ENCODE measurements around the gene TNFRSF18.
"Not testable (repeated sequence)": the region's sequence is repeated elsewhere in the genome, so short reads cannot be mapped to it uniquely, and the experiment has no call there.

The TNFRSF18 gene

DNA sequence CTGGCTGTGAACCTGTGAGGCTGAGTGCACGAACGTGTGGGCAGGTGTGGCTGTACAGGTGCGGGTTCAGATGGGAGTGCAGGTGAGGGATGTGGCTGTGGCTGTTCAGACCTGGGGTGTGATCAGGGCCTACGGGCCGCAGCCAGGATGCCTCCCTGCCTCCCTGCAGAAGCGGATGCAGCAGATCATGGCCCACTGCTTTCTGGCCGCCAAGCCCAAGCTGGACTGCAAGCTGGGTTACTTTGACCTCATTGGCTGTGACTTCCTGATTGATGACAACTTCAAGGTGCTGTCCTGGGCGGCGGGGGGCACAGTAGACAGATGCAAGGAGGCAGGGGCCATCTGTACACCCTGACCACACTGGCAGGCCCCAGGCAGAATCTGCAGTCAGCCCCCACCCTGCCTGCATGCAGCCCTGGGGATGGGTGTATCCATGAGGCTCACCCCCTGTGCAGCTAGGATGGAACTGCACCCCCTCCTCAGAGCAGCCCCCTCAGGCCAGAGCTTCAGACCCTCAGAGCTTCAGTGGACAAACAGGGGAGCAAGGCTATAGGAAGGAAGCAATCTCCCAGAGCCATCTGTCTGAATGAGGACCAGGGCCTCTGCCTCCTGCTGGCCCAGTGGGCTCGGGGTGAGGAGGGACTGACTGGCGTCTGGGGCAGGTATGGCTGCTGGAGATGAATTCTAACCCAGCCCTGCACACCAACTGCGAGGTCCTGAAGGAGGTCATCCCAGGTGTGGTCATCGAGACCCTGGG, 9.8 kb downstream of the TNFRSF18 start:
- Histone ChIP-seq H3K9ac (ENCODE audit: insufficient read length, low read depth) (no peak overlapping the region), H3K27me3 (ENCODE audit: insufficient read depth, insufficient read length) (no peaks in the 10 kb centered on the region), H3K4me1 (ENCODE audit: insufficient read depth, insufficient read length) (no peaks in the 10 kb centered on the region), H3K4me3 (ENCODE audit: insufficient read length, low read depth) (no peak overlapping the region), H3K36me3 (ENCODE audit: insufficient read depth, insufficient read length, low read length) (no peaks in the 10 kb centered on the region), H3K9me3 (ENCODE audit: insufficient read depth, low read length) (peaks cover 11% of the 10 kb centered on the region; the same call in 1 of the 2 replicates)
- no peak for DNase-seq (ENCODE audit: low read depth, low spot score)
- no peak for TF ChIP-seq ZNF274 (IDR thresholded peaks at IDR 0.05; ENCODE audit: low read depth, low read length)
- no peak for TF ChIP-seq YY1 (IDR thresholded peaks at IDR 0.05; ENCODE audit: insufficient read depth, insufficient read length)
- TF ChIP-seq SUZ12 (IDR thresholded peaks at IDR 0.05; ENCODE audit: extremely low read depth, insufficient read depth, insufficient read length) = no peak

DNA sequence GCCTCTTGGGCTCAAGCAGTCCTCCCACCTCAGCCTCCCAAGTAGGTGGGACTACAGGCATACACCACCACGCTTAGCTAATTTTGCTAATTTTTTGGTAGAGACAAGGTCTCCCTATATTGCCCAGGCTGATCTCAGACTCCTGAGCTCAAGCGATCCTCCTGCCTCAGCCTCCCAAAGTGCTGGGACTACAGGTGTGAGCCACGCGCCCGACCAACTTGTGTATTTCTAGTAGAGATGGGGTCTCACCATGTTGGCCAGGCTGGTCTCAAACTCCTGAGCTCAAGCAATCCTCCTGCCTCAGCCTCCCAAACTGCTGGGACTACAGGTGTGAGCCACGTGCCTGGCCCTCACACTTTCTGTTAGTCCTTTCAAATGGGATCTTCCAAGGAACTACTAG, 10.7 kb downstream of the TNFRSF18 start:
- not testable (repeated sequence) for H3K36me3 ChIP-seq (ENCODE audit: insufficient read depth, insufficient read length, low read length); DNase-seq (ENCODE audit: low read depth, low spot score); H3K27me3 ChIP-seq (ENCODE audit: insufficient read depth, insufficient read length); H3K9ac ChIP-seq (ENCODE audit: insufficient read length, low read depth); H3K4me1 ChIP-seq (ENCODE audit: insufficient read depth, insufficient read length); H3K4me3 ChIP-seq (ENCODE audit: insufficient read length, low read depth)
- H3K9me3 ChIP-seq (ENCODE audit: insufficient read depth, low read length) = peaks cover 15% of the 10 kb centered on the region; the same call in 1 of the 2 replicates

DNA sequence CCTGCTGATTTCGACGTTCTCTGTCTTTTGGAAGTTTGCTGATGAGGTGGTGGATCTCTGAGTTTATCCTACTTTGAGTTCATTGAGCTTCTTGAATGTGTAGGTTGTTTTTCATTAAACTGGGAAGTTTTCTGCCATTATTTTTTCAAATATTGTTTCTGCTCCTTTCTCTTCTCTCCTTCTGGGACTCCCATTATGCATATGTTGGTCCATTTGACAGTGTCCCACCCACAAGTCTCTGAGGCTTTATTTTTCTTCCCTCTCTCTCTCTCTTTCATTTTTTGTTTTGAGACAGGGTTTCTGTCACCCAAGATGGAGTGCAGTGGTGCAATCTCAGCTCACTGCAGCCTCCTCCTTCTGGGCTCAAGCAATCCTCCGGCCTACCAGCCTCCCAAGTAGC, 11.7 kb downstream of the TNFRSF18 start:
- Histone ChIP-seq H3K9ac (ENCODE audit: insufficient read length, low read depth) (no peak overlapping the region), H3K4me1 (ENCODE audit: insufficient read depth, insufficient read length) (no peaks in the 10 kb centered on the region), H3K36me3 (ENCODE audit: insufficient read depth, insufficient read length, low read length) (no peaks in the 10 kb centered on the region), H3K4me3 (ENCODE audit: insufficient read length, low read depth) (no peak overlapping the region), H3K27me3 (ENCODE audit: insufficient read depth, insufficient read length) (no peaks in the 10 kb centered on the region), H3K9me3 (ENCODE audit: insufficient read depth, low read length) (peaks cover 15% of the 10 kb centered on the region; the same call in 1 of the 2 replicates)
- no peak for DNase-seq (ENCODE audit: low read depth, low spot score)
- TF ChIP-seq ZNF274 (IDR thresholded peaks at IDR 0.05; ENCODE audit: low read depth, low read length) (no peak), YY1 (IDR thresholded peaks at IDR 0.05; ENCODE audit: insufficient read depth, insufficient read length) (no peak), SUZ12 (IDR thresholded peaks at IDR 0.05; ENCODE audit: extremely low read depth, insufficient read depth, insufficient read length) (no peak)

DNA sequence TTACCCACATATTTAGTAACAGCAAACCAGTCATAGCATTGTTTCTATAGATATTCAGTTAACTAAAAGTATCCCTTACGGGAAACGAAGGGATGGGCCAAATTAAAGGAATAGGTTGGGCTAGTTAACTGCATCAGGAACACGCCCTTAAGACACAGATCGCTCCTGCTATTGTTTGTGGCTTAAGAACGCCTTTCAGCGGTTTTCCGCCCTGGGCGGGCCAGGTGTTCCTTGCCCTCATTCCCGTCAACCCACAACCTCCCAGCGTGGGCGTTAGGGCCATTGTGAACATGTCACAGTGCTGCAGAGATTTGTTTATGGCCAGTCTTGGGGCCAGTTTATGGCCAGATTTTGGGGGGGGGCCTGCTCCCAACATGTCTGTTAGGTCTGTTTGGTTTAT, 14.7 kb downstream of the TNFRSF18 start:
- TF ChIP-seq ZNF274 (IDR thresholded peaks at IDR 0.05; ENCODE audit: low read depth, low read length) = no peak
- TF ChIP-seq SUZ12 (IDR thresholded peaks at IDR 0.05; ENCODE audit: extremely low read depth, insufficient read depth, insufficient read length) = no peak
- TF ChIP-seq YY1 (IDR thresholded peaks at IDR 0.05; ENCODE audit: insufficient read depth, insufficient read length) = no peak
- Histone ChIP-seq H3K27me3 (ENCODE audit: insufficient read depth, insufficient read length) (no peaks in the 10 kb centered on the region), H3K9ac (ENCODE audit: insufficient read length, low read depth) (no peak overlapping the region), H3K36me3 (ENCODE audit: insufficient read depth, insufficient read length, low read length) (no peaks in the 10 kb centered on the region), H3K4me3 (ENCODE audit: insufficient read length, low read depth) (no peak overlapping the region), H3K4me1 (ENCODE audit: insufficient read depth, insufficient read length) (no peaks in the 10 kb centered on the region), H3K9me3 (ENCODE audit: insufficient read depth, low read length) (peaks cover 15% of the 10 kb centered on the region; the same call in 1 of the 2 replicates)
- DNase-seq (ENCODE audit: low read depth, low spot score) = no peak

DNA sequence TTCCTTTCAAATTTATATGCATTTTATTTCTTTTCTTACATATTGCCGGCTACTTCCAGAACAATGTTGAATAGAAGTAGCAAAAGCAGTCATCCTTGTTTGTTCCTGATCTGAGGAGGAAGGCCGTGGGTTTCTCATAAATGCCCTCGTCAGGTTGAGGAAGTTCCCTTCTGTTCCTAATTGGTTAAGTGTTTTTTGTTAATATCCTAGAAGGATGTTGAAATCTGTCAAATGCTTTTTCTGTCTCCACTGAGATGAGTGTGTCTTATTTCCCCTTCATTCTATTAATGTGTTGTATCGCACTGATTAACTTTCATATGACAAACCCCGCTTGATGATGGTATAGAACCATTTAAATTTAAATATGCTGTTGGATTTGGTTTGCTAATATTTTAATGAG, 17.3 kb downstream of the TNFRSF18 start:
- no peaks in the 10 kb centered on the region for H3K27me3 ChIP-seq (ENCODE audit: insufficient read depth, insufficient read length)
- no peaks in the 10 kb centered on the region for H3K4me1 ChIP-seq (ENCODE audit: insufficient read depth, insufficient read length)
- peaks cover 12% of the 10 kb centered on the region; the same call in 1 of the 2 replicates for H3K9me3 ChIP-seq (ENCODE audit: insufficient read depth, low read length)
- H3K4me3 ChIP-seq (ENCODE audit: insufficient read length, low read depth) = no peak overlapping the region
- DNase-seq (ENCODE audit: low read depth, low spot score) = no peak
- no peak overlapping the region for H3K9ac ChIP-seq (ENCODE audit: insufficient read length, low read depth)
- TF ChIP-seq ZNF274 (IDR thresholded peaks at IDR 0.05; ENCODE audit: low read depth, low read length) (no peak), YY1 (IDR thresholded peaks at IDR 0.05; ENCODE audit: insufficient read depth, insufficient read length) (no peak), SUZ12 (IDR thresholded peaks at IDR 0.05; ENCODE audit: extremely low read depth, insufficient read depth, insufficient read length) (no peak)
- H3K36me3 ChIP-seq (ENCODE audit: insufficient read depth, insufficient read length, low read length) = no peaks in the 10 kb centered on the region

DNA sequence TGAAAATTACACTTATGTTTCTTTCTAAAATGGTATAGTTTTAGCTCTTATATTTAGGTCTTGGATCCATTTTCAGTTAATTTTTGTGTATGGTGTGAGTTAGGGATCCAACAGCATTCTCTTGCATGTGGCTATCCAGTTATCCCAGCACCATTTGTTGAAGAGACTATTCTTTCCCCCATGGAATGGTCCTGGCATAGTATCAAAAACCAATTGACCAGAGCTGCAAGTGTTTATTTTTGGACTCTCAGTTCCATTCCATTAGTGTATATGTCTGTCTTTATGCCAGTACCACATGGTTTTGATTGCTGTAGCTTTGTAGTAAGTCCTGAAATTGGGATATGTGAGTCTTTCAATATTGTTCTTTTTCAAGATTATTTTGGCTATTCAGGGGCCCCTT, 18.5 kb downstream of the TNFRSF18 start:
- Histone ChIP-seq H3K9ac (ENCODE audit: insufficient read length, low read depth) (no peak overlapping the region), H3K4me1 (ENCODE audit: insufficient read depth, insufficient read length) (no peaks in the 10 kb centered on the region), H3K9me3 (ENCODE audit: insufficient read depth, low read length) (peaks cover 12% of the 10 kb centered on the region; the same call in 1 of the 2 replicates), H3K4me3 (ENCODE audit: insufficient read length, low read depth) (no peak overlapping the region), H3K27me3 (ENCODE audit: insufficient read depth, insufficient read length) (no peaks in the 10 kb centered on the region), H3K36me3 (ENCODE audit: insufficient read depth, insufficient read length, low read length) (no peaks in the 10 kb centered on the region)
- TF ChIP-seq ZNF274 (IDR thresholded peaks at IDR 0.05; ENCODE audit: low read depth, low read length) (no peak), SUZ12 (IDR thresholded peaks at IDR 0.05; ENCODE audit: extremely low read depth, insufficient read depth, insufficient read length) (no peak), YY1 (IDR thresholded peaks at IDR 0.05; ENCODE audit: insufficient read depth, insufficient read length) (no peak)
- no peak for DNase-seq (ENCODE audit: low read depth, low spot score)

DNA sequence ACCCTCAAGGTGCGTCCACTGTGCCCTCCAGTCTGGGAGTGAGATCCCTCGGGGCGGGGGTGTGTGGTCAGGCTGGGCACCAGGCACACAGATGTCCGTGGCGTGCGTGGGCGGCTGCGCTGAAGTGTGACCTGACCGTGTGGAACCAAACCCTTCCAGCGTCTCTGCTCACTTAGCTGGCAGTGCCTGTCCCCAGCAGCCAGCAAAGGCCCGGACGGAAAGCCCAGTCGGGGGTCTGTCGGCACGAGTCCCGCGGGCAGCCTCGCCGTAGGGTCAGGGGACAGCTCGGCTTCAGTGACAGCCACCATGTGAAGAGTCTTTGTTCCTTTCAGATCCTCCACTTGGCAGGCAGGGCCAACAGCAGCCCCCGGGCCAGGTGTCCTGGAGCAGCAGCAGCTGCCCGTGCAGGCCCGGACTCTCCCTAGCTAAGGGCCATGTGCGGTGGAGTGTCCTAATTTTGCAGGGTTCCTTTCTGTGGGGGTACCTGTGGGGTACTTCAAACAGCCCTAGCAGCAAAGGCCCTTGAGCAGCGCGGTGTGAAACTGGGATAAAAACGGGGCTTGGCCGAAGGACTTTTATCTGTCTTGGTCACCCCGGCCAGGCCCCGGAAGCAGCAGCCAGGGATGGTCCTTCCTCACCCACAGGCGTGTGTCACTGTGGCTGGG, 21.2 kb downstream of the TNFRSF18 start:
- no peak overlapping the region for H3K4me3 ChIP-seq (ENCODE audit: insufficient read length, low read depth)
- no peak for DNase-seq (ENCODE audit: low read depth, low spot score)
- H3K9me3 ChIP-seq (ENCODE audit: insufficient read depth, low read length) = no peaks in the 10 kb centered on the region
- H3K9ac ChIP-seq (ENCODE audit: insufficient read length, low read depth) = peak overlapping the region; percentile 32
- no peaks in the 10 kb centered on the region for H3K27me3 ChIP-seq (ENCODE audit: insufficient read depth, insufficient read length)
- H3K4me1 ChIP-seq (ENCODE audit: insufficient read depth, insufficient read length) = peaks cover 2% of the 10 kb centered on the region
- no peaks in the 10 kb centered on the region for H3K36me3 ChIP-seq (ENCODE audit: insufficient read depth, insufficient read length, low read length)
- TF ChIP-seq SUZ12 (IDR thresholded peaks at IDR 0.05; ENCODE audit: extremely low read depth, insufficient read depth, insufficient read length) = no peak
- TF ChIP-seq ZNF274 (IDR thresholded peaks at IDR 0.05; ENCODE audit: low read depth, low read length) = no peak
- no peak for TF ChIP-seq YY1 (IDR thresholded peaks at IDR 0.05; ENCODE audit: insufficient read depth, insufficient read length)
